ENCODE results near the gene ABCB9. TPM values are rescaled to one million over a fixed set of nuclear protein-coding genes. Genes with fewer than 3 reads are reported as not detected.
"Not testable (repeated sequence)": the region's sequence is repeated elsewhere in the genome, so short reads cannot be mapped to it uniquely, and the experiment has no call there.

Gene ABCB9
- total RNA-seq, 1 donor from 2014 or later, result 6.9 TPM

GRCh38 chr12:122941351-122941750 is 24.9 kb downstream of the ABCB9 start:
- not testable (repeated sequence) for DNase-seq (ENCODE audit: low read depth)

DNA sequence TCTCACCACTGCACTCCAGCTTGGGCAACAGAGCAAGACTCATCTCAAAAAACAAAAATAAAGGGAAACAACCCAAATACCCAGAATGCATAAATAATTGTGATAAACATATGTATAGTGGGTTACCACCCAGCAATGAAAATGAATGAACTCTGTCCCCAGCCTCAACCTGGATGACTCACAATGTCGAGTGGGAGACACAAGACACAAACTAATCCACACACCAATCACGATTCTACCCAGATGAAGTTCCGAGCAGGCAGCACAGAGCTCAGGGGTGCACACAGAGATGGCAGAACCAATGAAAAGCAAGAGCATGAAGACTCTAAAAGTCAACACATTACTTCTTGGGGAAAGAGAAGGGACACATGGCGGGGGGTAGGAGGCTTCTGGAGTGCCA is 27.1 kb downstream of the ABCB9 start:
- no peak for DNase-seq (ENCODE audit: low read depth)

GRCh38 chr12:122937622-122938091 is 28.6 kb downstream of the ABCB9 start:
- DNase-seq (ENCODE audit: low read depth), result peak; percentile 54

GRCh38 chr12:122935318-122935717 is 30.9 kb downstream of the ABCB9 start:
- DNase-seq (ENCODE audit: low read depth), result peak; percentile 71

DNA sequence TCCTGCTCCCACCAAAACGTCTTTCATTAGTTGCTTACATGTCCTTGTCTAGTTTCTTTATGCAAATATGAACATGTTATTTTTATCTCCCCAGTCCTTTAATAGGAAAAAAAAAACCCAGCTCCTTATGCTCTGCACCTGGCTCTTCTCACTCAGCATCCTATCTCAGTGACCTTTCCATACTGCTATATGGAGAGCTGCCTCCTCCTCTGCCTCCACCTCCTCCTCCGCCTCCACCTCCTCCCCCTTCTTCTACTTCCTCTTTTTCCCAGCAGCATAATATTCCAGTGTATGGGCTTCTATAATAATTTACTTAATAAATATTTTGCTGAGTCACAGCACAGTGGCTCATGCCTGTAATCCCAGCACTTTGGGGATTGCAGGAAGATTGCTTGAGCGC is 31.5 kb downstream of the ABCB9 start:
- DNase-seq (ENCODE audit: low read depth), result no peak

GRCh38 chr12:122932207-122932606 is 34.1 kb downstream of the ABCB9 start:
- no peak for DNase-seq (ENCODE audit: low read depth)

GRCh38 chr12:122929812-122930211 is 36.5 kb downstream of the ABCB9 start:
- no peak for DNase-seq (ENCODE audit: low read depth)

- no peak for DNase-seq (ENCODE audit: low read depth)
Observed at GRCh38 chr12:122929148-122929538, 37.1 kb downstream of the ABCB9 start.

DNA sequence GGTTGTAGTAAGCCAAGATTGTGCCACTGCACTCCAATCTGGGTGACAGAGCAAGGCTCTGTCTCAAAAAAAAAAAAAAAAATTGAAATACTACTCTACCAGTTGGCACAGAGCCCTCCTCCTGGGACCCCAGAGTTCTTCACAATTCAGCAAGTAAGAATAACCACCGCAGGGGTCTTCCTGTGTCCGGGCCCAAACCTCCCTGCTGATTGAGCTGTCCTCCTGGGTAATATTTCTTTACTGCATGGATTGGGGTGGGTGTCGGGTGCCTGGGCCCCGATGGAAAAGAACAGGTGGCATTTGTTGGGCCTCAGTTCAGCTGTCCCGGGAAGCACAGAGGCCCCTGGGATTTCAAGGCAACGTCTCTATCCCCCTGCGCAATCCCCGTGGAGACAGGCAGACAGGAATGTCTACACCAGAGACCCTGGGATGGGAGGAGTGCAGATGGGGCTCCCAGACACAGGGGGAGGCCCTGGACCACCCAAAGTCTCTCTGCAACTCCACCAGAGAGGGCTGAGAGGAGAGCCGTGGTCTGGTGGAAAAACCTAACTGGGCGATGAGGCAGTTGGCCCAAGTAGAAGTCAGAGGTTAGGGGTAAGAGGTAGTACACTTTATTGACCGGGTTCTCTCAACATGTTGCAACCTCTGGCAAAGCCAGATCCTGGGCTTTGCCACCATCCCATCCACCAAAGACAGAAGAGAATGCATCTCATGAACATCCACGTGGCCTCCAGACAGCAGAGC is 37.7 kb downstream of the ABCB9 start:
- peak; percentile 82 for DNase-seq (ENCODE audit: low read depth)

- DNase-seq (ENCODE audit: low read depth), result no peak
Observed at GRCh38 chr12:122927756-122928403, 38.4 kb downstream of the ABCB9 start.

DNA sequence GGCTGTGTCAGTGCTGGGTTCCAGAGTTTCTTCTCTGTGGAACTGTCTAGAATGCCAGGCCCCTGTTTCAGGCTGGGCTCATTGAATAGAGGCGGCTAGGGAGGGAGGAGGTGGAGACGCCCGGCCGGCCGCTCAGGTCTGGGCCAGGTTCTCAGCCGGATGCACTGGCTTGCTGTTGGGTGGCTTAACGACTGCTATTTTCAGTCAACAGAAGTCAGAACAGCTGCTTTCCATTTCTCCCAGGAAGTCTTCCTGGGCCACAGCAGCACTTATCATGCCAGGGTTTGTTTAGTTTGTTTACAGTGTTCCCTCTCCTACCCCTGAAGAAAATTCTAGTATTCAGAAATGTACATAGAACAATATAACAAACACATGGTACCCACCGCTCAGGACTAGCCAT is 44.3 kb downstream of the ABCB9 start:
- DNase-seq (ENCODE audit: low read depth), result peak; percentile 70

DNA sequence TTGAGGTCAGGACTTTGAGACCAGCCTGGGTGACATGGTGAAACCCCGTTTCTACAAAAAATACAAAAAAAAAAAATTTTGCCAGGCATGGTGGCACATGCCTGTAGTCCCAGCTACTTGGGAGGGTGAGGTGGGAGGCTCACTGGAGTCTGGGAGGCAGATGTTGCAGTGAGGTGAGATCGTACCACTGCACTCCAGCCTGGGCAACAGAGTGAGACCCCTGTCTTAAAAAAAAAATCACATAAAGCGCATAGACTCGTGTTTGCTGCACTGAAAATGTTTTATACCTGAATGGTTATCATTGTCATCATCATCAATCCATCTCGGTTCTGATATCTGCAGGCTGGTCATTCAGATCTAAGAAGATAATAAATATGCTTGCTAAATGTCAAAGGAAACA is 45.6 kb downstream of the ABCB9 start:
- DNase-seq (ENCODE audit: low read depth), result no peak

GRCh38 chr12:122918827-122919226 is 47.4 kb downstream of the ABCB9 start:
- DNase-seq (ENCODE audit: low read depth), result no peak

DNA sequence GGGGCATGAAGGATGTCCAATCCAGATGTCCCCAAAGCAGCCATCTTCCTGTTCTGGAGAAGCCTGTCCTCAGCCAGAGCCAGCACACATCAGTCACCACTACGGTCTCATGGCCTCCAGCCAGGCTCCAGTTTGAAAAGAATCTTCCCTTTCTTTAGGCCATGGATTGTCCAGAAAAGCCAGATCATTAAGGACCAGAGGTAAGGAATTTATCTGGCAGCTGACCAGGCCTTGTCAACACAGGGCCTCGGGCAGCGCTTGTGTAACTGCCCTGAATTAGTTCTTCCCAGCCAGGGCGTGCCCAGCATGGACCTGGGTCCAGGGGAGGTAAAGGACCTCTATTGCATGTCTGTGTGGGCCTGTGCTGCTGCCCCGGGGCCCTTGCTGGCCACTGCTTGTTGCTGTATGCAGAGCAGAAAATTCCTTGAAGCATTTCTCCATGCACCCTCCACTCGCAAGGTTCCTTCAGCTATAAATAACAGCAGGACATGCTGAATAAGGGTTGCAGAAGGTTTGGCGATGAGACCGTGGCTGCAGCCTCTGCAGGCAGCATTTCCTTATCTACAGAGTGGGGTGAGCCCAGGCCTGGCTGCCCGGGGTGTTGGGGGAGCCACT is 48.6 kb downstream of the ABCB9 start:
- peak; percentile 63 for DNase-seq (ENCODE audit: low read depth)

DNA sequence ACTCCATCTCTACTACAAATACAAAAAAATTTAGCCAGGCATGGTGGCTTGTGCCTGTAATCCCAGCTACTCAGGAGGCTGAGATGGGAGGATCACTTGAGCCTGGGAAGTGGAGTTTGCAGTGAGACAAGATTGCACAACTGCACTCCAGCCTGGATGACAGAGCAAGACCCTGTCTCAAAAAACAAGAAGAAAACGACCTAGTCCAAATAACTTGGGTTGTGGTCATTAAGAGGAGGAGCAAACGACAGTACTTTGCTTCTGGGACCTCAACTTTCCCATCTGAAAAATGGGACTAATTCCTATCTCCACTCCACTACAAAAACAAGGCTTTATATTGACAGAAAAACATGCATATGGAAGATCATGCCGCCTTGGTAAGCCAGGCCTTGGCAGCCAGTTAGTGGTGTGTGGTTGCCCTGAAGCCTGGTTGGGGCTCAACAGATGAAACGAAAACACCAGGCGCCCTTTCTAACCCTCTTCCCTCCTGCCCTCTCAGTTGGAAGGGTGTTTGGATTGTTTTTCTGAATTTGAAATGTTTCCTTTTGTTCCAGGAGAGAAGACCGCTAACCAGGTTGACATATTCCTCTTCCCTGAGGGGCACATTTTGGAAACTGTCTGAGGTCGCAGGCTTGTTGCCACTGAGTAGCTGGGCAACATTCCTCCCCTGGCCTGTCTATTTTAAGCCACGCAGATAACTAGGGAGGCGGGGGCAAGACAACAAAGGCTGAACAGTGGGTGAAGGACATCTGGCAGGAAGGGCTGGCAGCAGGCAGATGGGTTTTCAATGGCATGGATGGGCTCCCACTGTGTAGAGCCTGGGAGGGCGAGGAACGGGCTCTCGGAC is 56.6 kb downstream of the ABCB9 start:
- peak; percentile 91 for DNase-seq (ENCODE audit: low read depth)

DNA sequence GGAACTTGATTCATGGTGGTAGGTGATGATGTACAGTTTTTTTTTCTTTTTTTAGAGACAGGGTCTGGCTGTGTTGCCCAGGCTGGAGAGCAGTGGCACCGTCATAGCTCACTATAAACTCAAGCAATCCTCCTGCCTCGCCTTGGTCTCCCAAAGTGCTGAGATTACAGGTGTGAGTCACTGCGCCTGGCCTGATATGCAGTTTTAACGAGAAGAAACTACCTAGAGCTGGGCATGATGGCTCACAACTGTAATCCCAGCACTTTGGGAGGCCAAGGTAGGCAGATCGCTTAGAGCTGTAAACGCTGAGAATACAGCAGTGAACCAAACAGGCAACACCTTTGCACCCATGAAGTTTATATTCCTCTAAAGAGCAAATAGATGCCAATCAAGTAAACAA is 57.3 kb downstream of the ABCB9 start:
- DNase-seq (ENCODE audit: low read depth), result no peak

GRCh38 chr12:122905258-122905657 is 61.0 kb downstream of the ABCB9 start:
- DNase-seq (ENCODE audit: low read depth), result not testable (repeated sequence)

- no peak for DNase-seq (ENCODE audit: low read depth)
Observed at GRCh38 chr12:122903693-122904034, 62.6 kb downstream of the ABCB9 start.

GRCh38 chr12:122902854-122903692 is 63.2 kb downstream of the ABCB9 start:
- DNase-seq (ENCODE audit: low read depth), result no peak

DNA sequence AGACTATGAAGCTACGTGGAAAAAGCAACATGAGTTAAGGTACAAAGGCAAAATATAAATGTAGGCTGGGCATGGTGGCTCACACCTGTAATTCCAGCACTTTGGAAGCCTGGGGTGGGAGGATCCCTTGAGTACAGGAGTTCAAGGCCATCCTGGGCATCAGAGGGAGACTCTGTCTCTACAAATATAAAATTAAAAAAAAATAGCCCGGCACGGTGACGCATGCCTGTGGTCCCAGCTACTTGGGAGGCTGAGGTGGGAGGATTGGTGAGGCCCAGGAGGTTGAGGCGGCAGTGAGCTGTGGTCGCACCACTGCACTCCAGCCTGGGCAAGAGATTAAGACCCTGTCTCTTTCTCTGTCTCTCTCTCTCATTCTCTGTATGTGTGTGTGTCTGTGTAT is 66.4 kb downstream of the ABCB9 start:
- DNase-seq (ENCODE audit: low read depth), result no peak

- DNase-seq (ENCODE audit: low read depth), result no peak
Observed at GRCh38 chr12:122896662-122897061, 69.6 kb downstream of the ABCB9 start.
